Uterus (tissue), 4 donors: ENCODE data around the gene WWOX. TPM values are rescaled to one million over a fixed set of nuclear protein-coding genes. Genes with fewer than 3 reads are reported as not detected.
"Not testable (repeated sequence)": the region's sequence is repeated elsewhere in the genome, so short reads cannot be mapped to it uniquely, and the experiment has no call there.

Experiments
- DNase-seq, 2 donors: peaks; one replicate each; pipeline ENCODE4 v3.0.0-alpha.2; 2019 to 2020
- H3K27ac ChIP-seq, 2 donors: fragments of 200-600 bp; sonication (generic); 1 replicate in 1 of 2; 2 replicates in 1 of 2; pipeline ENCODE4 v1.5.1; 2016 to 2018
- H3K27me3 ChIP-seq, 2 donors: fragments of 200-600 bp; sonication (generic); one replicate each; pipeline ENCODE4 v1.5.1; 2018 to 2019; ENCODE audit warnings: control low read depth in 1 of 2
- H3K36me3 ChIP-seq, 2 donors: fragments of 200-600 bp; sonication (generic); one replicate each; pipeline ENCODE4 v1.5.1; 2019; ENCODE audit warnings: control low read depth in 1 of 2
- H3K4me1 ChIP-seq, 2 donors: fragments of 200-600 bp; sonication (generic); one replicate each; pipeline ENCODE4 v1.5.1; 2018 to 2019; ENCODE audit warnings: control low read depth in 1 of 2
- H3K4me3 ChIP-seq, 2 donors: fragments of 200-600 bp; sonication (generic); 1 replicate in 1 of 2; 2 replicates in 1 of 2; pipeline ENCODE4 v1.5.1; 2018 to 2019; ENCODE audit warnings: mild to moderate bottlenecking in 1 of 2
- H3K9me3 ChIP-seq, 2 donors: fragments of 200-600 bp; sonication (generic); one replicate each; pipeline ENCODE4 v1.5.1; 2019; ENCODE audit warnings: control low read depth in 1 of 2
- CTCF ChIP-seq, 4 experiments: fragments of 200-600 bp in 2 of 4; fragments of 450-650 bp in 2 of 4; sonication (generic) in 2 of 4; IDR thresholded peaks; one replicate each; pipeline ENCODE4 v1.5.1; 2016 to 2019; ENCODE audit warnings: antibody characterized with exemption in 4 of 4, mild to moderate bottlenecking in 2 of 4, moderate library complexity in 1 of 4
- POLR2A ChIP-seq, 2 donors: fragments of 450-650 bp; IDR thresholded peaks; one replicate each; pipeline ENCODE4 v1.6.1; 2016; ENCODE audit warnings: antibody characterized with exemption in 2 of 2, mild to moderate bottlenecking in 1 of 2, moderate library complexity in 1 of 2
- intact Hi-C: fragments of 100-400 bp; cut with DNase I; formaldehyde crosslinking; loops from one replicate; pipeline ENCODE4 v1.15.1; 2023; ENCODE audit warnings: low total_unique reads
- total RNA-seq, 4 donors: library from RNA; depleted of rRNA in 3 of 4; stranded (reverse); fragments of >200 nt in 3 of 4; gene quantifications; one replicate each; pipeline versions ENCODE4 v1.1.0 to v1.2.4, GENCODE V29; 2014 to 2023
- donor health status: DM: yes; HTN: yes; CAD: no.

Gene WWOX
- total RNA-seq, 4 donors from 2014 or later = 34.1 to 99.9 (median 55.8) TPM

GRCh38 chr16:79047337-79047736, 947.9 kb downstream of the WWOX start:
- TF ChIP-seq CTCF (IDR thresholded peaks at IDR 0.05) = peak in 3 of 4 experiments; percentile 15 to 26 (median 17)
- TF ChIP-seq POLR2A (IDR thresholded peaks at IDR 0.05) = no peak
- intact Hi-C loops = no loop called here
- H3K27me3 ChIP-seq = no peaks in the 10 kb centered on the region

GRCh38 chr16:79049040-79049439, 949.6 kb downstream of the WWOX start:
- H3K36me3 ChIP-seq = no peaks in the 10 kb centered on the region
- H3K9me3 ChIP-seq = no peaks in the 10 kb centered on the region
- no peak overlapping the region for H3K4me3 ChIP-seq
- no peak overlapping the region for H3K27ac ChIP-seq
- no peak for TF ChIP-seq CTCF (IDR thresholded peaks at IDR 0.05)
- no peak for TF ChIP-seq POLR2A (IDR thresholded peaks at IDR 0.05)
- no peaks in the 10 kb centered on the region for H3K4me1 ChIP-seq
- no peak for DNase-seq
- H3K27me3 ChIP-seq = no peaks in the 10 kb centered on the region
- intact Hi-C loops = no loop called here

More at GRCh38 chr16:79047337-79047736, 947.9 kb downstream of the WWOX start:
- H3K36me3 ChIP-seq = no peaks in the 10 kb centered on the region
- DNase-seq = no peak
- H3K9me3 ChIP-seq = no peaks in the 10 kb centered on the region
- H3K4me1 ChIP-seq = no peaks in the 10 kb centered on the region
- no peak overlapping the region for H3K4me3 ChIP-seq
- no peak overlapping the region for H3K27ac ChIP-seq

- H3K4me1 ChIP-seq = no peaks in the 10 kb centered on the region
- intact Hi-C loops = no loop called here
- no peaks in the 10 kb centered on the region for H3K27me3 ChIP-seq
- no peak for DNase-seq
- H3K36me3 ChIP-seq = no peaks in the 10 kb centered on the region
- H3K9me3 ChIP-seq = no peaks in the 10 kb centered on the region
- no peak overlapping the region for H3K27ac ChIP-seq
- TF ChIP-seq POLR2A (IDR thresholded peaks at IDR 0.05) (no peak), CTCF (IDR thresholded peaks at IDR 0.05) (no peak)
- H3K4me3 ChIP-seq = no peak overlapping the region
Observed at GRCh38 chr16:79050063-79050462, 950.6 kb downstream of the WWOX start.

- H3K27me3 ChIP-seq = no peaks in the 10 kb centered on the region
- no peaks in the 10 kb centered on the region for H3K36me3 ChIP-seq
- H3K9me3 ChIP-seq = no peaks in the 10 kb centered on the region
- intact Hi-C loops = no loop called here
- H3K4me1 ChIP-seq = no peaks in the 10 kb centered on the region
- no peak overlapping the region for H3K4me3 ChIP-seq
- no peak for TF ChIP-seq POLR2A (IDR thresholded peaks at IDR 0.05)
- TF ChIP-seq CTCF (IDR thresholded peaks at IDR 0.05) = no peak
- H3K27ac ChIP-seq = no peak overlapping the region
- no peak for DNase-seq
Observed at GRCh38 chr16:79051313-79051712, 951.9 kb downstream of the WWOX start.

- H3K27ac ChIP-seq, DNase-seq, intact Hi-C loops, H3K4me3 ChIP-seq, H3K36me3 ChIP-seq, H3K27me3 ChIP-seq, H3K9me3 ChIP-seq, H3K4me1 ChIP-seq: not testable (repeated sequence)
Observed at GRCh38 chr16:79052198-79052597, 952.7 kb downstream of the WWOX start.

- Histone ChIP-seq H3K27me3 (no peaks in the 10 kb centered on the region), H3K9me3 (no peaks in the 10 kb centered on the region), H3K4me3 (no peak overlapping the region), H3K36me3 (no peaks in the 10 kb centered on the region), H3K4me1 (no peaks in the 10 kb centered on the region), H3K27ac (no peak overlapping the region)
- no peak for TF ChIP-seq POLR2A (IDR thresholded peaks at IDR 0.05)
- no peak for TF ChIP-seq CTCF (IDR thresholded peaks at IDR 0.05)
- intact Hi-C loops = no loop called here
- no peak for DNase-seq
Observed at GRCh38 chr16:79053577-79053976, 954.1 kb downstream of the WWOX start.
